PFSK-1 (cell line): Measurements from ENCODE around the gene PPFIBP1.

ENCODE experiments used
- POLR2AphosphoS5 ChIP-seq: IDR thresholded peaks from 2 replicates; pipeline ENCODE4 v1.6.1; 2012; ENCODE audit warnings: low read depth, mild to moderate bottlenecking, control low read depth, low read length, moderate library complexity
- TF ChIP-seq, protein P1 (sequence below), 2 experiments: IDR thresholded peaks; 2 replicates each; pipeline versions ENCODE4 v1.6.1 to v1.8.0; 2011 to 2012; ENCODE audit warnings: low read depth in 2 of 2, low read length in 2 of 2, control low read depth in 1 of 2, inconsistent platforms in 1 of 2, mild to moderate bottlenecking in 1 of 2, moderate library complexity in 1 of 2; ENCODE audit not compliant: insufficient read depth in 1 of 2

DNA sequence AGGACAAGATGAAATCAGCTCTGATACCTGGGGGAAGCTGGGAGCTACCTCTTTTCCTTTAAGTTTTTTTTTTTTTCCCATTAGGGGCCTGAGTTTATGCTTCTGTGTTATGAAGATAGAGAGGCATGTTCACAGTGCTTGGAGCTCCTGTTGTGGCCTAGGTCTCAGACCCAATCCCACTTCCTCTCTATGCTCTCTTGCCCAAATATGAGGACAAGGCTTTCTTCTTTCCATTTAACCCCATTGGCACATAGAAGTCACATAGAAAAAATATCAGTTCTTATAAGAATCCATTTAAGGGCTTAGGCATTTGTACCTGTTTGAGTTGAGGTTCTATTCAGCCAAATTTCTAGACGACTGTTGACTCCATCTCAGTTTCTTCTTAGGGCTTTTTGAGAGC lies 199.2 kb downstream of the PPFIBP1 start:
- no peak for TF ChIP-seq POLR2AphosphoS5
- TF ChIP-seq, protein P1, sequence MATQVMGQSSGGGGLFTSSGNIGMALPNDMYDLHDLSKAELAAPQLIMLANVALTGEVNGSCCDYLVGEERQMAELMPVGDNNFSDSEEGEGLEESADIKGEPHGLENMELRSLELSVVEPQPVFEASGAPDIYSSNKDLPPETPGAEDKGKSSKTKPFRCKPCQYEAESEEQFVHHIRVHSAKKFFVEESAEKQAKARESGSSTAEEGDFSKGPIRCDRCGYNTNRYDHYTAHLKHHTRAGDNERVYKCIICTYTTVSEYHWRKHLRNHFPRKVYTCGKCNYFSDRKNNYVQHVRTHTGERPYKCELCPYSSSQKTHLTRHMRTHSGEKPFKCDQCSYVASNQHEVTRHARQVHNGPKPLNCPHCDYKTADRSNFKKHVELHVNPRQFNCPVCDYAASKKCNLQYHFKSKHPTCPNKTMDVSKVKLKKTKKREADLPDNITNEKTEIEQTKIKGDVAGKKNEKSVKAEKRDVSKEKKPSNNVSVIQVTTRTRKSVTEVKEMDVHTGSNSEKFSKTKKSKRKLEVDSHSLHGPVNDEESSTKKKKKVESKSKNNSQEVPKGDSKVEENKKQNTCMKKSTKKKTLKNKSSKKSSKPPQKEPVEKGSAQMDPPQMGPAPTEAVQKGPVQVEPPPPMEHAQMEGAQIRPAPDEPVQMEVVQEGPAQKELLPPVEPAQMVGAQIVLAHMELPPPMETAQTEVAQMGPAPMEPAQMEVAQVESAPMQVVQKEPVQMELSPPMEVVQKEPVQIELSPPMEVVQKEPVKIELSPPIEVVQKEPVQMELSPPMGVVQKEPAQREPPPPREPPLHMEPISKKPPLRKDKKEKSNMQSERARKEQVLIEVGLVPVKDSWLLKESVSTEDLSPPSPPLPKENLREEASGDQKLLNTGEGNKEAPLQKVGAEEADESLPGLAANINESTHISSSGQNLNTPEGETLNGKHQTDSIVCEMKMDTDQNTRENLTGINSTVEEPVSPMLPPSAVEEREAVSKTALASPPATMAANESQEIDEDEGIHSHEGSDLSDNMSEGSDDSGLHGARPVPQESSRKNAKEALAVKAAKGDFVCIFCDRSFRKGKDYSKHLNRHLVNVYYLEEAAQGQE (IDR thresholded peaks at IDR 0.05; ENCODE audit: insufficient read depth in 1 of 2, low read depth in 2 of 2, low read length in 2 of 2): no peak
